HG03066 (cell line): ENCODE results near the gene COLEC12.
"Not testable (repeated sequence)": the region's sequence is repeated elsewhere in the genome, so short reads cannot be mapped to it uniquely, and the experiment has no call there.

Experiments
- ATAC-seq: cut with Tn5 transposase; IDR thresholded peaks from one replicate; pipeline ENCODE4 v1.9.1; 2021; ENCODE audit warnings: low read depth; ENCODE audit not compliant: unreplicated experiment

Gene COLEC12

DNA sequence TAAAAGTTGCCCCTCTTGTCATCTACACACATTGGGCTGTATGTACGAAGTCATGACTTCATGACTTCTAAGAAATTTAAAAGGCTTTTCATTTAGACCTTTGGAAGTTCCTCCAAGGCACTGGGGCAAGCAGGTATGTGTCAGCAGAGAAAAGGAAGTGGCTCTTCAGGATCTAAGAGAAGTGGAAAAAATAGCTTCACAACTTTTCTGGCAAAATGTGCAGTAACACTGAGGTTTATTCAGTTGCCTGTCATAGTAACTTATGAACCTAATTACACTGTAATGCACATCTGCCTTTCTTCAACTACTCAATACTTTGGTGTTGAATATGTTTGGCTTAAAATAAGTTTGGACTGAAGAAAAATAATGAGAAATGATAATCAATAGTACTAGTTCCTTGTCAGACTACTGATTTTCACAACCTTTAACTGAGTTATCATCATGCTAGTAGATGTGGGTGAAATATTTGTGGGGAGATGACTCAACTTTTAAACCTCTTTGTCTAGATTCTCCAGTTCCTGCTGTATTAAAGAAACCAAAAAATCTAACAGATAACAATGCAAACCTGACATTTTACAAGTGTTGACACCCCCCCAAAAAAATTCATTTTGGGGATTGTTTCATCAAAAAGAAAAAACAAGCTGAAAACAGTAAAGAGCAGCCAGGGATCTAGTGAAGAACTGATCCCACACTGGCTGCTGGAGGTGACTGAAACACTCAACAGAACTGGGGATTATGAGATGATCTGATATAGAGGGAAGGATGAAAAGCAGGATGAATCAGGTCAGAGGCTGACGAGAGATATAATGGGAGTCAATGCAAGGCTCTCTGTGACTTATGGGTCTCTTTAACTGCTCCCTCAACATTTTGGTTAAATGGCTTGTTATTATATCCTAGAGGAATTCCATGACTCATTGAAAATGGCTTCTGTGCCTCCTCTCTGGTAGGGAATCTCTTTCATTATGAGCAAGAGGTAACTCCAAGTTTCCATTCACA, 84.6 kb downstream of the COLEC12 start:
- no peak for ATAC-seq

DNA sequence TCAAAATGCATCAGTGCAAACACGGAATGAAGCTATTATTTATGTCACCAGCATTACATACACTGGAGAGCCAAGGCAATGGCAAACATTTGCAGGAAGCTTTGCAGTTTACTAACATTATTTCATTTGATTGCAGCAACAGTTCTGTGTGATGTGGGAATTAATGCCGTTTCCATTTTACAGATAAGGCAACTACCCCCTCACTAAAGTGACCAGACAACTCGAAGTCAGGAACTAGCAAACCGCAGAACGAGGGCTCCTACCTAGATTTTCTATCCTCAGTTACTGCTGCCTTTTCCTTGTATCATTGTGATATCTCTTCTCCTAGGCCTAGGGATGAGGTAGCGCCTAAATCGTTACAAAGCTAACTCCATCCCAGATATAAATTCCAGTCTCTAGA, 85.5 kb downstream of the COLEC12 start:
- ATAC-seq = no peak

GRCh38 chr18:413233-413632, 87.3 kb downstream of the COLEC12 start:
- no peak for ATAC-seq

- ATAC-seq = no peak
These were observed 90.5 kb downstream of the COLEC12 start for GRCh38 chr18:410047-410455.

DNA sequence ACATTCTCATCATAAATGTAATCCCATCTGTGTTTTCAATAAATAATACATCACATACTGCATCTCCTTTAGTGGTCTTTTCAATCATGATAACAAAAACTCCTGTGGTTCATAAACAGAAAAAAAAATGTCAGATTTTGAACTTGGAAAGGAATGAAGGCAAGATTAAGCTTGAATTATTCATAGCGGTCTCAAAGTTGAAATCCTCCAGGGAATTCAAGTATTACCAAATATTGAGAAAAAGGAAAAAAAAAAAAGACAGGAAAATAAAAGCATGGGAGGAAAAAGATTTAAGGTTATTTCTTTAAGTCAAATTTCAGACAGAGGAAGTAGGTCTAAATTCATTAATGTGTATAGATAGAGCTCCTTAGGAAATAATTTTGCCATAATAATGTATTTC, 92.1 kb downstream of the COLEC12 start:
- ATAC-seq = no peak

GRCh38 chr18:407626-408224, 92.8 kb downstream of the COLEC12 start:
- ATAC-seq = no peak

GRCh38 chr18:407191-407590, 93.3 kb downstream of the COLEC12 start:
- ATAC-seq = no peak

- ATAC-seq = no peak
These were observed 93.8 kb downstream of the COLEC12 start for GRCh38 chr18:406677-407076.

DNA sequence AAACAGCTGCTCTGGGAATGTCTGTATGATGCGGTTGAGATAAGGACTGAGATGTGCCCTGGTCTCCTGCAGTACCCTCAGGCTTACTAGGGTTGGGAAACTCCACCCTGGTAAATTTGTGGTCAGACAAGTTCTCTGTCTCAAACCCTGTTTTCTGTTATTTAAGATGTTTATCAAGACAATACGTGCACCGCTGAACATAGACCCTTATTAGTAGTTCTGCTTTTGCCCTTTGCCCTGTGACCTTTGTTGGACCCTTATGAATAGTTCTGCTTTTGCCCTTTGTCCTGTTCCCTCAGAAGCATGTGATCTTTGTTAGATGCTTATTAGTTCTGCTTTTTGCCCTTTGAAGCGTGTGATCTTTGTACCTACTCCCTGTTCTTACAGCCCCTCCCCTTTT, 95.5 kb downstream of the COLEC12 start:
- ATAC-seq = not testable (repeated sequence)

DNA sequence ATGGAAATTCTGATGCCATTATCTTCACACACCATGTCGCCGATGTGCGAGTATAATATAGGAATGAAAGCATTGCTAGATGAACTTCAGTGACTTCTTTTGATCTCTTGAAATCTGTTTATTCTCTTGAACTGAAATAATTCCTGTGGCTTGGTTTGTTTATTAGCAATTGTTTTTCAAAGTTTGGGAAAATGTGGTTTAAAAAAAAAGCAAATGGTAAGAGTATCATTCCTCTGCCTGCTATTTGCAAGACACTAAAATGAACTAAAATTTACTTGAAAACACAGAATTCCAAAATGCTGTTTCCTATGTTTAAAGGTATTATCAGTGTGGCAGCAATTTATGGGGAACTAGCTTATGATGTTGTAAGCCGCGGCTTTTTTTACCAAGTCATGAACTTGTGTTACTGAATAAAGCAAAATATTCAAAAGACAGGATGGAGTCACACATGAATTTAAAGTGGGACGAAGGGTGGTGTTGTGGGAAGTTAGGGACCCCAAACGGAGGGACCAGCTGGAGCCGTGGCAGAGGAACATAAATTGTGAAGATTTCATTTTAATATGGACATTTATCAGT, 96.4 kb downstream of the COLEC12 start:
- no peak for ATAC-seq

DNA sequence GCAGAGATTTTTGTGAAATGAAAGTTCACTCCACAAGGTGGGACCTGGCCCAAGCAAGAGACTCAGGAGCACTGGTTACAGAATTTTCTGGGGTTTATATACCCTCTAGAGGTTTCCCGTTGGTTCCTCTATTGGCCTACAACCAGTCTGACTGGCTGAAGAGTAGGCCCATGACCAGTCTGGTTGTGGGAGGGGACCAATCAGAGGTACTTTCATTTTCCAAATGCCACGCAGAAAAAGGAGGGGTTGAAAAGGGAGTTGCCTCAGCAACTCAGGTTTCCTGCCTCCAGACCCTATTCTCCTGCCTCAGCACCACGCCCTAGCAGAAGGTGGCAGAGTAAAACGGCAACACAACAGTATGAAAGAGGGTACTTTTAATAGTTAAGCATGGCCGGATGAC, 98.4 kb downstream of the COLEC12 start:
- no peak for ATAC-seq

DNA sequence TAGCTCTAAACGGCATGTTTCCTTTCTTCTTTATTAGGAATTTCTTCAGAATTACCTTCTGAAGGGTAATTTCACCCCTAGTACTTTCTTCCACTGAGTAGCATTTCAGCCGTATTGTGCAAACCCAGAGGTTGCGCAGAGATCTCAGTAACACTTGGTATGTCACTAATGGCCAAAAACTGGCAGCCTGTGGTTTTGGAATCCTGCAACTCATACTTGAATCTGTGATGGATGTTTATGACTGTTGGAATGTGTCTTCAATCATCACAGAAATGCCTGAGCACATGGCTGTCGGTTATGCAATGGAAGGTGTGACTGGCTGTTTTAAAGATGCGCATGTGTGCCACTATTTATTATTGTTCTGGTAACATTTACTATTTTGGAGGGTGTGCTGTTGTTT, 100.0 kb downstream of the COLEC12 start:
- ATAC-seq = no peak

- no peak for ATAC-seq
These were observed 100.8 kb downstream of the COLEC12 start for GRCh38 chr18:399631-400135.

- ATAC-seq = no peak
These were observed 101.4 kb downstream of the COLEC12 start for GRCh38 chr18:398935-399630.

- no peak for ATAC-seq
These were observed 103.9 kb downstream of the COLEC12 start for GRCh38 chr18:396556-396955.

GRCh38 chr18:396251-396555, 104.3 kb downstream of the COLEC12 start:
- no peak for ATAC-seq

GRCh38 chr18:395456-396250, 104.8 kb downstream of the COLEC12 start:
- ATAC-seq = no peak

DNA sequence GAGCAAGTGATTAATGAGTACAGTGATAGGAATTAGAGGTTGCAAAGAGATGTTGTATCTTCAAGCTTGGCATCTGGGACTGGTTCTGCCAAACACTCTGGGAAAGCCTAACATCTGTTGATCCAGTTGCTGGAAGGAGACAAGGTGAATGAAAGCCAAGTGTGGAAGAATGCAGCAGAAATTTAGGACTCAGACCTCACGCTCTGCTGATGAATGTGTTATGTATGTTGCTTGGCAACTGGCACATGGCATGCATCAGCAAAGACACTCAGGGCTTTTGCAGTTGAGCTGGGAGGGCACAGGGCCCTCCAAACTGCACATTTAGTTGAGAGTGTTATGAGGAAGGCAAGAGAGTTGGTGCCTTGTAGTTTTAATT, 105.5 kb downstream of the COLEC12 start:
- ATAC-seq = no peak

- ATAC-seq = no peak
These were observed 106.1 kb downstream of the COLEC12 start for GRCh38 chr18:394262-394986.

DNA sequence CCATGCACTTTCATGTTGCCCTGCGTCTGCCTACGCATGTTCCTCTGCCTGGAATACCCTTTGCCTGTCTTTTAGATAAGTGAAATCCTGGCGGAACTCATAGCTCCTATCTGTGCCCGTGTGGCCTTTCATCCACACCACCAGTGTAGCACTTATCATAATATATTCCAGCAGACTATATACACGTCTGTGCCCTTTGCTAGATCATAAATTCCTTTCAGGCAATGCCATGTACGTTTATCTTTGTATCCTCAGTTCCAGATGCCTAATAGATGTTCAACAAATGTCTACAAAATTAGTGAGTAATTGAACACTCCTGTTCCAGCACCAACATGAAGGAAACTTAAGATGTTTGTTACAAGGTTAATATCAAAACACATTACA, 106.9 kb downstream of the COLEC12 start:
- ATAC-seq = no peak
